SK-N-SH (cell line): ENCODE measurements around the gene TFCP2L1.

Experiments used
- CHD2 ChIP-seq: fragments of 150-350 bp; IDR thresholded peaks from 2 replicates; pipeline ENCODE4 v1.6.1; 2018; ENCODE audit warnings: low read length; ENCODE audit not compliant: partially characterized antibody
- CTCF ChIP-seq: fragments of 200-600 bp; sonication (generic); IDR thresholded peaks from 2 replicates; pipeline ENCODE4 v1.6.1; 2017; ENCODE audit warnings: antibody characterized with exemption, mild to moderate bottlenecking, moderate library complexity
- FOSL2 ChIP-seq: IDR thresholded peaks from 2 replicates; pipeline ENCODE4 v1.4.0; 2012; ENCODE audit warnings: low read depth, mild to moderate bottlenecking, moderate library complexity, borderline replicate concordance
- MXI1 ChIP-seq: IDR thresholded peaks from 2 replicates; pipeline ENCODE4 v1.6.1; 2012; ENCODE audit warnings: mild to moderate bottlenecking, low read depth, low read length, improper control_type of control experiment

- no peak for TF ChIP-seq FOSL2
- no peak for TF ChIP-seq CTCF
- TF ChIP-seq CHD2, result no peak
- no peak for TF ChIP-seq MXI1
Measured at GRCh38 chr2:121247534-121247933, 37.5 kb downstream of the TFCP2L1 start.
